ENCODE results near the gene TLX3. TPM values are rescaled to one million over a fixed set of nuclear protein-coding genes. Genes with fewer than 3 reads are reported as not detected.

The TLX3 gene
- total and polyA plus RNA-seq, 2 of the 4 experiments (the other 2 are of a cell fraction) = not detected

- no peak overlapping the region for H2AK5ac ChIP-seq (ENCODE audit: low read depth, low read length)
- no peak overlapping the region for H3K4me3 ChIP-seq (ENCODE audit: insufficient read depth, low read depth, low read length)
- H3K9ac ChIP-seq (ENCODE audit: low read depth, low read length) = no peak overlapping the region
- ChIA-PET POLR2A (ENCODE audit: unreplicated experiment) (no interaction called here), CTCF (no interaction called here)
- no peaks in the 10 kb centered on the region for H3K36me3 ChIP-seq (ENCODE audit: control insufficient read depth, insufficient read depth, low read length)
- H2AK9ac ChIP-seq (replicated peaks; ENCODE audit: low read depth, low read length, poor library complexity) = no peak overlapping the region
- H3K4me2 ChIP-seq (ENCODE audit: low read depth, low read length) = no peak overlapping the region
- no peak for TF ChIP-seq NFE2L2 (IDR thresholded peaks at IDR 0.05; ENCODE audit: low read depth, low read length)
- H3K23ac ChIP-seq (ENCODE audit: low read depth, low read length) = no peak overlapping the region
- ATAC-seq (ENCODE audit: low read depth) = no peak
- H3K56ac ChIP-seq (ENCODE audit: extremely low read depth, insufficient read depth, low read length) = no peak overlapping the region
- H2BK20ac ChIP-seq (ENCODE audit: low read depth, low read length) = no peak overlapping the region
- H2BK5ac ChIP-seq (ENCODE audit: low read depth, low read length, poor library complexity, severe bottlenecking) = no peak overlapping the region
- H2AFZ ChIP-seq (replicated peaks; ENCODE audit: low read length, poor library complexity) = no peak overlapping the region
- no peaks in the 10 kb centered on the region for H3K79me1 ChIP-seq (ENCODE audit: low read depth in 1 of 2, low read length in 2 of 2)
- no peak overlapping the region for H4K5ac ChIP-seq (ENCODE audit: low read depth, low read length)
- peaks cover 15% of the 10 kb centered on the region for H3K27me3 ChIP-seq (ENCODE audit: control insufficient read depth, insufficient read depth, low read length)
- no peaks in the 10 kb centered on the region for H4K20me1 ChIP-seq (ENCODE audit: insufficient read depth, low read length)
- H3K27ac ChIP-seq (ENCODE audit: insufficient read depth, low read length) = no peak overlapping the region
- H3K9me3 ChIP-seq (ENCODE audit: control insufficient read depth, insufficient read depth, low read length) = no peaks in the 10 kb centered on the region
- H2BK120ac ChIP-seq (ENCODE audit: low read depth, low read length) = no peak overlapping the region
- H3K4ac ChIP-seq (ENCODE audit: low read depth, low read length) = no peak overlapping the region
- no peaks in the 10 kb centered on the region for H3K9me1 ChIP-seq (ENCODE audit: insufficient read depth, low read length)
- no peak overlapping the region for H2BK15ac ChIP-seq (ENCODE audit: low read depth, low read length)
- no peak overlapping the region for H4K8ac ChIP-seq (ENCODE audit: low read depth in 2 of 2, low read length in 2 of 2)
- intact Hi-C loops (cut with micrococcal nuclease) = loop anchor here (5.0 kb wide), 1 partner anchor 703 kb away; no protein-coding TSS in a partner anchor
- DNase-seq = no peak
- dilution Hi-C loops (cut with HindIII; ENCODE audit: low sequenced_read_pairs, unreplicated experiment) = no loop called here
- no peak overlapping the region for H3K18ac ChIP-seq (ENCODE audit: low read depth, low read length)
- H3K4me1 ChIP-seq (ENCODE audit: control insufficient read depth, insufficient read depth, low read length) = no peaks in the 10 kb centered on the region
- in situ Hi-C loops (cut with MboI; ENCODE audit: low sequenced_read_pairs) = loop anchor here (5.0 to 25.0 kb wide), 2 partner anchors 353 to 528 kb away; no protein-coding TSS in a partner anchor
- no peak overlapping the region for H4K91ac ChIP-seq (ENCODE audit: insufficient read depth, low read depth, low read length)
- no peak overlapping the region for H3K14ac ChIP-seq (replicated peaks; ENCODE audit: low read depth, low read length)
- no TSS peak for BruUV-seq (replicated peaks)
These were observed 31.0 kb downstream of the TLX3 start for GRCh38 chr5:171340042-171340441.
